Measurements from ENCODE around the gene SNX25.
"Not testable (repeated sequence)": the region's sequence is repeated elsewhere in the genome, so short reads cannot be mapped to it uniquely, and the experiment has no call there.

Gene SNX25

GRCh38 chr4:185209031-185209851, at the start of gene SNX25:
Gene SNX25, plus strand, starts transcription at chr4:185209598. Its CDS starts 229 bp downstream, at chr4:185209827.
- DNase-seq (ENCODE audit: low read depth in 1 of 2, low spot score in 1 of 2): peak; percentile 72 to 73

DNA sequence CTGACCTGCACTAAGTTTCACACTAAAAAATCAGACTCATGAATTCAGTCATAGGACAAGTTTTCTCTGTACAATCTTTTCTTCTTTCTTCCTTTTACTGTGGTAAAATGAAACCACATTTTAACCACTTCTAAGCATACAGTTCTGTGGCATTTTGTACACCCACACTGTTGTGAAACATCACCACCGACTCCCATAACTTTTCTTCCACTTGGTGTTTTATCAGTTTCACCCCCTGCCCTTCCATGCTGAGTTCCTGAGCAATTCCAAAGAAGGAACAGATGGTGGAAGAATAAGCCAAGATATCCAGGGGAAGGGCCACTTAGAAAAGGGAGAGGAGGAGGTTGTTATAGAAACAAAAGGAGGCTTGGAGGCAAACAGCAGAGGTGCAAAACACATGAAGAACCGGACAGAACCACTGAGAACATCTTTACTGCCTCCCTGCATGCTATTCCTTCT, 43.8 kb upstream of the SNX25 start:
- DNase-seq (ENCODE audit: low read depth in 1 of 2, low spot score in 1 of 2): peak in 1 of 2 donors; percentile 13

GRCh38 chr4:185167234-185167633, 42.2 kb upstream of the SNX25 start:
- no peak for DNase-seq (ENCODE audit: low read depth in 1 of 2, low spot score in 1 of 2)

GRCh38 chr4:185171373-185172071, 37.9 kb upstream of the SNX25 start:
- DNase-seq (ENCODE audit: low read depth in 1 of 2, low spot score in 1 of 2): no peak

GRCh38 chr4:185179488-185179887, 29.9 kb upstream of the SNX25 start:
- DNase-seq (ENCODE audit: low read depth in 1 of 2, low spot score in 1 of 2): no peak

DNA sequence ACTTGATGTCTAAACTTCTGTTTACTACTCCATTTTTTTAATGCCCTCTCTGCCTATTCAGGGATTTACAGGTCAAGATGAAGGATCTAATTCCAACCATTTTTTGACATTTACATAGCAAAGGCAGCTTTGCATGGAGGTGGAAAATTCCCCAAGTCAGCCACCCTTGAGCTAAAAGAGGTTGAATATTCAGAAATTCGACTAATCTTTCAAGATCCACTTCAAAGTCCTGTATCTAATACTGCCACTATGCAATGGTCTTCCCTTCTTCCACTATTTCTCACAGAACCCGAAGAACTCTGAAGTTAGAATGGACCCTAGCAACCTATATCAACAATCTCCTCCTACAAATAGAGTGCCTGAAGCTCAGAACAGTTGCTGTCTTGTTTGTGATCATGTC, 27.2 kb upstream of the SNX25 start:
- DNase-seq (ENCODE audit: low read depth in 1 of 2, low spot score in 1 of 2): no peak

DNA sequence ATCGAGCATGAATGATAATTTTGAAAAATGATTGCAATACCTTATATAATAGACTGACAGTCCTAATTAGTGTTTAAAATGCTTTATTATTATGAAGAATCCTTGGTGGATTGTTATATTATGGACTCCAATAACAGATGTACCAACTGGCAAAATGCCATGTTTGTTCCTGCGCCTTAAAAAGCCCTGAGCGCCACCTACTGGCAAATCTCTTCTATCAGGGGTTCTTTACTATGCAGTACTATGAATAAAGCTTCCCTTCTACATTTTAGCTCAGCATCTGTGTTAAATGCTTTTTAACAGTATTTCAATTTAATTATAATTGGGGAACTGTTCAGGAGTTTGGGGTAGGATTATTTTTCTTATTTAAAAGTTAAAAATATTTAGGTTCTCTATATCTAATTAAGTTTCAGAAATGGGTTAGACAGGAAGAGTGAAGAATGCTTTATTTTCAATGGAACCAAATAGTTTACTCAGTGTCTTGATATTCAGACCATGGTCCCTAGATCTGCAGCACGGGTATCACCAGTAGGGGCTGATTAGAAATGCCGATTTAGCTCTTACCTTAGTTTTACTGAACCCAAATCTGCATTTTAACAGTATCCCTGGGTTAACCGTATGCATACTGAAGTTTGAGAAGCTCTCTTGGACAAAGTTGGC, 25.6 kb upstream of the SNX25 start:
- peak in 1 of 2 donors; percentile 74 for DNase-seq (ENCODE audit: low read depth in 1 of 2, low spot score in 1 of 2)

GRCh38 chr4:185186769-185187168, 22.6 kb upstream of the SNX25 start:
- no peak for DNase-seq (ENCODE audit: low read depth in 1 of 2, low spot score in 1 of 2)

DNA sequence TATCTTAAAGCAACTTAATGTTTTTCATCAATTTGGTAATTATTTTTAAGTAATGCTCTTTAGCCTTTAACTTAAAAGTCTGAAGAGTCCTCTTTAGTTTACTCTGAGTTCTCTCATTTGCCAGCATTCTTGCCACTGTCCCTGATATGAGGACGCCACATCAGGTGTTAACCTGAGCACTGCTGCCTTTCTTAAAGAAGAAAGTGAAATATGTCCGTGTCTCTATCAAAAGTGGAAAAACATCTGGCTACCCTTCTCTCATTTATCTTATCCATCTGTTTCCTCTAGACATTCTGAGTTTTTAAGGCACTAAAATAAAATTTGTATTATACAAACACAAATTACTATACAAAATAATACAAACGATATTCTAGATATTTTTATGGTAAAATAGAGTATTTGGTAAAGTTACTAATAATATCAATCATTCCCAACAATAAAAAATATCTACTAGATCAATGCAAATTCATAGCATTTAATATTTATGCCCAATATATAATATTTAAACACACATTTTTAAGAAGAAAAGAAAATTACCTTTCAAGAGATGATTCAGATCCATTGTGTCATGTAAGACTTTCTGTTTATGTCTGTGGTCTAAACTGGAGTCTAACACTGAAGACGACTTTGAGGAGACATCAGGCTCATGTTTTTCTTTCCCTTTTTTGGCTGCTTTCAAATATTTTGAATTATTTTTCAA, 19.6 kb upstream of the SNX25 start:
- DNase-seq (ENCODE audit: low read depth in 1 of 2, low spot score in 1 of 2): no peak

- no peak for DNase-seq (ENCODE audit: low read depth in 1 of 2, low spot score in 1 of 2)
Measured at GRCh38 chr4:185190306-185190856, 19.0 kb upstream of the SNX25 start.

DNA sequence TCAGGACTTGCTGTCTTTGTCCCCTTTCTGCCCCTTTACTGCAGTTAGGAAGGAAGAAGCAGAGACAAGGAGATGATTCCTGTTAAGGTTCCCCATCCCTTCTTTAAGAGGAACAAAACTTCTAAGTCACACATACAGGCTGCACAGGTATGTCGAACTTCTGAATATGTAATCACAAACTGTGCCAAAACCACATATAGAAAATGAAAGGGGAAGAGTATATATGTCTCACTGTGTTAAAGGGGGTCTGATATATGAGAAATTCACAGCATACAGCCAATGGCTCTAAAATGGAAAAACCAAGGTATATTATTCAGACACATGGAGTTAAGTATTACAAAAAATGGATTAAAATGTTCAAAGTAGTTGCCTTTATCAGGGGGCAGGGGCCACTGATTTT, 17.3 kb upstream of the SNX25 start:
- no peak for DNase-seq (ENCODE audit: low read depth in 1 of 2, low spot score in 1 of 2)

DNA sequence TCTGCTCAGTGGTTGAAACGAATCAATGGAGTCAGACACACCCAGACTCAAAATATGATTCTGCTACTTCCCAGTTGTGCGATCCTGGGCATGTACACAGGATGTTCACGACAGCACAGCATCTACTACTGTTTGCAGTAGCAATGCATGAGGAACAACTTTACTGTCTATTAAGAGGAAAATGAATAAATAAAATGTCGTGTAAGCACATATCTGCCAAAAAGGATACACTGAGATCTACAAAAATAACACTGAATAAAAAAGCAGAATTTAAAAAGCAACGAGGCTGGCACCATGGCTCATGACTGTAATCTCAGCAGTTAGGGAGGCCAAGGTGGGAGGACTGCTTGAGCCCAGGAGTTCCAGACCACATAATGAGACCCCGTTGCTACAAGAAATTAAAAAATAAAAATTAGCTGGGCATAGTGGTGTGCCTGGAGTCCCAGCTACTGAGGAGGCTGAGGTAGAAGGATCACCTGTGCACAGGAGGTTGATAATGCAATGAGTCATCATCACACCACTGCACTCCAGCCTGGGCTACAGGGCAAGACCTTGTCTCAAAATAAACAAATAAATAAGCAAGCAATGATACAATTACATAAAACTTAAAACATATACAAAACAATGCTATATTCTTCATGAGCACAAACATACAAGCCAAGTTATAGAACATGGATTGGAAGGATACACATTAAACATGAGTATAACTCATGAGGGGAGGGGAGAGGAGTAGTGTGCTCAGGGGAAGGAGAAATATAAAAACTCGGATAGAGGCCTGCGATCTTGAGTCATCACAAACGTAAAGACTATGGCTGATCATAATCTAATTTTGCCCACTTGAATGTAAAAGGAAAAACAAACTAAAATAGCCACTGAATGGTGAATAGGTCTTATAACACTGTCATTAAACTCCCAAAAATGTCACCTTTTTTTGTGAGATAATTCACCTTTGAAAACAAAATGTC, 14.2 kb upstream of the SNX25 start:
- DNase-seq (ENCODE audit: low read depth in 1 of 2, low spot score in 1 of 2): no peak

DNA sequence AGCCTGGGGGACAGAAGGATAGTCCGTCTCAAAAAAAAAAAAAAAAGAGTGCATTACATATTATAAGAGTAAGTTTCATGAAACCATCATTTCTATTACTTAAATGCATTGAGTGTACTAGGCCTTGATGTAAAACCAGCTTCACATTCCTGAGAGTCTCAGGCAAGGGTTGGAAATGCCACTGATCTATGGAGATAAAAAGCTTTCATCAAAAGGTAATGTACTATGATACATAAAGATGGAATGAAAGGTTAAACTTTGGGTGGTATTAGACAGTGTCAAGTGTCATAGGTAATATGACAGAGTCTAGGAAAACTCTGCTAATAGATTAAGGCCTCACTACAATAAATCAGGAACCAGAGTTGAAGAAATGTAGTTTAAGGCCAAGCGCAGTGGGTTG, 13.0 kb upstream of the SNX25 start:
- DNase-seq (ENCODE audit: low read depth in 1 of 2, low spot score in 1 of 2): no peak

DNA sequence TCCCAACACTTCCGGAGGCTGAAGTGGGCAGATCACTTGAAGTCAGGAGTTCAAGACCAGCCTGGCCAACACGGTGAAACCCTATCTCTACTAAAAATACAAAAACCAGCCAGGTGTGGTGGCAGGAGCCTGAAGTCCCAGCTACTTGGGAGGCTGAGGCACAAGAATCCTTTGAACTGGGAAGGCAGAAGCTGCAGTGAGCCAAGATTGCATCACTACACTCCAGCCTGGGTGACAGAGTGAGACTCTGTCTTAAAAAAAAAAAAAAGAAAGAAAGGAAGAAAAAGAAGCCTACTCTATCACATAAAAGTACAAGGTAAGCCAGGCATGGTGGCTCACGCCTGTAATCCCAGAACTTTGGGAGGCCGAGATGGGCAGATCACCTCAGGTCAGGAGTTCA, 11.2 kb upstream of the SNX25 start:
- not testable (repeated sequence) for DNase-seq (ENCODE audit: low read depth in 1 of 2, low spot score in 1 of 2)

GRCh38 chr4:185201977-185202962, 7.1 kb upstream of the SNX25 start:
- DNase-seq (ENCODE audit: low read depth in 1 of 2, low spot score in 1 of 2): no peak

DNA sequence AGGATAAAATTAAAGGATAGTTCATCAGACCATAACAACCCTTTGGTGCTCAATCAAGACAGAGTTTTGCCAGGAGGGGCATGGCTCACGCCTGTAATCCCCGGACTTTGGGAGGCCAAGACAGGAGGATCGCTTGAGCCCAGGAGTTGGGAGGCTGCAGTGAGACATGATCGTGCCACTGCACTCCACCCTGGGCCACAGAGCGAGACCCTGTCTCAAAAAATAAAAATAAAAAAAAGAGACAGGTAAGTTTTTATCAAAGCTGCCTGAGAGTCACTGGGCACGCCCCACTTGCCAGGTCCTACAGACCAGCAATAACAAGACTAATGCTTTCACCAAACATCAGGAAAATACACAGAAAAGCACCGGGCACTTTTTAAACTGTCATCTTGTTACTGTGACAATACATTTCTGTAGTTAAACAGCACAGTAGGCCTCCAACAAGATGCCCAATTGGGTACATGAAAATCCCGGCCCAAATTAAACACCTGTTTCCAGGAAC, 6.4 kb upstream of the SNX25 start:
- no peak for DNase-seq (ENCODE audit: low read depth in 1 of 2, low spot score in 1 of 2)

DNA sequence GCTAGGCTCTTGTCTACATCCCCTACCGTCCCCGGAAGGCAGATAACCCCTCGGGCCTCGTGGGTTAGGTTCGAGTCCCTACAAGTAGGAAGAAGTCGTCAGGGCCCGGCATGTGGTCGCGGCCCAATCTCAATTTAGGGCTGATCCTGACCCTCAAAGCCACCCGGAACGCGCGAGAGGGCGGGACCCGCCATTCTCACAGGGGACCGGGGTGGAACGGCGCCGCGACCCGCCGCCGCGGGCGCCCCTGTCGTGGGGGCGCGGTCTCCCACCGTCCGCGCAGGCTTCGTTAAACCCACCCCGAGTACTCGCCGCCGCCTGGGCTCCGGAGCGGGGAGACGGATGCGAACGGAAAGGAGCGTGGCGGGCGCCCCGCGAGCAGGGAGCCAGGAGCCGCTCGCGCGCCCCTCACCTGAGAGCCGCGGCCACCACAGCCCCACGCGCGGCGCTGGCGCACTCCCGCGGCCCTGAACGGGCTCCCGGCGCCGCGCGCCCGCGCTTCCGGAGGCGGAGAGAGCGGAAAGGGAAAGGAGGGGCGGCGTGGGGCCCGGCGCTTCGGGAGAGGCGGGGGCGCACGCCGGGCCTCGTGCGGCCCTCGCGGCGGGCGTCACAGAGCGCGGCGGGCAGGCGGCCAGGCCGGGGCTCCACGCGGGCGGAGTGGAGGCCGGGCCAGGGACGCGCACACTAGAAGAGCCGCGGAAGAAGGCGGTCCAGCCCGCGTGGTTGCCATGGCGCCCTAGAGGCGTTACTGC, 5.7 kb upstream of the SNX25 start, which contains the start of gene CFAP97:
CFAP97 (minus strand) TSS at position 515 of the 752 bp plus-strand sequence. CDS start 12,804 bp downstream, outside the sequence.
- DNase-seq (ENCODE audit: low read depth in 1 of 2, low spot score in 1 of 2): peak; percentile 63 to 70

Measured in activated CD4-positive, alpha-beta T cell treated with anti-CD3 and anti-CD28 coated beads, Interleukin-2, amount 50 U/mL, for 24 hours (primary cell).